ENCODE measurements around the gene SRGAP1. TPM values are rescaled to one million over a fixed set of nuclear protein-coding genes. Genes with fewer than 3 reads are reported as not detected.
"Not testable (repeated sequence)": the region's sequence is repeated elsewhere in the genome, so short reads cannot be mapped to it uniquely, and the experiment has no call there.

The SRGAP1 gene
- total RNA-seq, 2 experiments from 2014 or later: not detected

GRCh38 chr12:64142382-64142781 is 297.9 kb downstream of the SRGAP1 start:
- no peak overlapping the region for H3K4me3 Mint-ChIP-seq
- no peaks in the 10 kb centered on the region for H3K9me3 Mint-ChIP-seq (ENCODE audit: insufficient read depth)
- H3K36me3 Mint-ChIP-seq (ENCODE audit: low read depth): no peaks in the 10 kb centered on the region
- ATAC-seq (no peak), DNase-seq (no peak)
- no peaks in the 10 kb centered on the region for H3K27me3 Mint-ChIP-seq (ENCODE audit: low read depth)
- H3K4me1 Mint-ChIP-seq (ENCODE audit: low read depth): peaks cover 3% of the 10 kb centered on the region
- no peak overlapping the region for H3K27ac Mint-ChIP-seq
- POLR2A ChIA-PET: no interaction called here
- CTCF ChIA-PET: no interaction called here

- POLR2A ChIA-PET: no interaction called here
- H3K9me3 Mint-ChIP-seq (ENCODE audit: insufficient read depth): no peaks in the 10 kb centered on the region
- H3K27me3 Mint-ChIP-seq (ENCODE audit: low read depth): no peaks in the 10 kb centered on the region
- H3K27ac Mint-ChIP-seq: no peak overlapping the region
- CTCF ChIA-PET: no interaction called here
- H3K4me1 Mint-ChIP-seq (ENCODE audit: low read depth): peaks cover 6% of the 10 kb centered on the region
- DNase-seq: no peak
- no peak overlapping the region for H3K4me3 Mint-ChIP-seq
- ATAC-seq: no peak
- H3K36me3 Mint-ChIP-seq (ENCODE audit: low read depth): no peaks in the 10 kb centered on the region
Measured at GRCh38 chr12:64142784-64143183, 298.3 kb downstream of the SRGAP1 start.

DNA sequence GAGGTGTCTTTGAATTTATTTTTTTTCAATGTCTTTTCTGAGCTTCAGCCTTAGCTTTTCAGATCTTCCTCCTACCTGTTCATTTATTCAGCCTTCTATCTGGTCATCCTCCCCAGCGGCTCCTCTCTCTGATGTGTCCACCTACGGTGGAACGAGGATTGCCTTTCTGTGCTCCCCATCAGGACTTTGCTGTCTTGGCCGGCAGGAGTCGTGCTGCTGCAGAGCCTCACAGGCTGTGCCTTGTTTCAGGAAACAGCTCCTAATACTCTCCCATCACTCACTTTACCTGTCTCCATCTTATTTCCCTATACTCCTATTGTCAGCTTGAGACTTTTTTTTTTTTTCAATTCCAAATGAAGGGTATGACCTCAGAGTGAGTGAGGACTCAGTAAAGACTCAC is 300.7 kb downstream of the SRGAP1 start:
- Mint-ChIP-seq H3K9me3 (ENCODE audit: insufficient read depth) (no peaks in the 10 kb centered on the region), H3K27me3 (ENCODE audit: low read depth) (no peaks in the 10 kb centered on the region), H3K4me1 (ENCODE audit: low read depth) (peaks cover 6% of the 10 kb centered on the region), H3K4me3 (no peak overlapping the region), H3K27ac (no peak overlapping the region), H3K36me3 (ENCODE audit: low read depth) (no peaks in the 10 kb centered on the region)
- CTCF ChIA-PET: no interaction called here
- POLR2A ChIA-PET: no interaction called here
- DNase-seq: no peak
- ATAC-seq: no peak

DNA sequence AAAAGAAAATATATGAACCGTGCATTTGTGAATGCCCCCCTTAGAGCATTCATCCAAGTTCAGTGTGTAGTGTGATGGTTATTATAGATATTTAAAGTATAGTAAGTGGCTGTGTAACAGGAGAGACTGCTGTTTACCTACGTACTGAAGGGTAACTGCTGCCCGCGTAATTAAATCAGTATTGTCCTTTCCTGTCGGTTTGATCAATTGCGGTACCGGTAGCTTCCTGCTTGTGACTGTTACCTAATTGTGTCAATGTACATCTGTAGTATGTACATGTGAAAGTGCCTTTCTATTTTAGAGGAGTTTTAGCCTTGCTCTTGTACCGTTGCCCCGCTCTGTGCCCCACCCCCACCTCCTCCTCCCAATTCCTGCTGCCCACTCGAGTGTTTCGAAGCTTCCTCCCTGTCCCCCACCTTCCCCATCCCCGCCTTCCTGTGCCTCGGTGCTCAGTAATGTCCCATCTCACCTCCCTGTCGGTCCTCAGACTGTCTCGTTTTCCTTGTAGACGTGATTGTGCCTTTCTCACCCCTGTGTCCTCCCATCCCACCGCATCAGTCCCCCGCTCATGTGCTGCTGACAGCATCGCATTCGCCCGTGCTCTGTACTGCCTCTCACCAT is 302.6 kb downstream of the SRGAP1 start:
- H3K27me3 Mint-ChIP-seq (ENCODE audit: low read depth): no peaks in the 10 kb centered on the region
- POLR2A ChIA-PET: no interaction called here
- DNase-seq (peak; percentile 21), ATAC-seq (no peak)
- peak overlapping the region; percentile 25 for H3K27ac Mint-ChIP-seq
- H3K4me3 Mint-ChIP-seq: peak overlapping the region; percentile 27
- H3K9me3 Mint-ChIP-seq (ENCODE audit: insufficient read depth): no peaks in the 10 kb centered on the region
- H3K36me3 Mint-ChIP-seq (ENCODE audit: low read depth): no peaks in the 10 kb centered on the region
- CTCF ChIA-PET: interaction anchor here (0.6 kb wide), 2 partner anchors 33 to 129 kb away, joined by 3 read pairs; no protein-coding TSS in a partner anchor
- peaks cover 6% of the 10 kb centered on the region for H3K4me1 Mint-ChIP-seq (ENCODE audit: low read depth)

DNA sequence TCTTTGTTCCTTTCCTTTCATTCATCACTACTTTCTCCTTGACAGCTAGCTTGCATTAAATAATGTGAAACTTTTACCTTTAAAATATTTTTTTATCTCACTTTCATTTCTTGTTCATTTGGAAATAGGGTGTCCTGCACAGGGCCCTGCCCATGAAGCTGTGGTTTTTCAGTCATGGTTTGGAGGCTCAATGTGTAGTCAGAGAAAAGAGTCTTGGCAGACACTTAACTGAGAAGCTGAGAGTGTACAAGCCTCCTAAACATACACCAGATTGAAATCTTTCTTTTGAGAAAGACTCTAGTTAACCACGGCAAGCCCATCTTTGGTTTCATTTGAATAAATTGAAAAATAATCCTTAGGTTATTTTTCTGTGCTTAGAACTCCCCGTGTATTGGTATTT is 303.4 kb downstream of the SRGAP1 start:
- CTCF ChIA-PET: no interaction called here
- Mint-ChIP-seq H3K27ac (no peak overlapping the region), H3K4me1 (ENCODE audit: low read depth) (peaks cover 6% of the 10 kb centered on the region), H3K9me3 (ENCODE audit: insufficient read depth) (no peaks in the 10 kb centered on the region), H3K27me3 (ENCODE audit: low read depth) (no peaks in the 10 kb centered on the region), H3K4me3 (no peak overlapping the region), H3K36me3 (ENCODE audit: low read depth) (no peaks in the 10 kb centered on the region)
- DNase-seq: no peak
- ATAC-seq: no peak
- POLR2A ChIA-PET: no interaction called here

- POLR2A ChIA-PET: no interaction called here
Measured at GRCh38 chr12:64154677-64155076, 310.2 kb downstream of the SRGAP1 start.

DNA sequence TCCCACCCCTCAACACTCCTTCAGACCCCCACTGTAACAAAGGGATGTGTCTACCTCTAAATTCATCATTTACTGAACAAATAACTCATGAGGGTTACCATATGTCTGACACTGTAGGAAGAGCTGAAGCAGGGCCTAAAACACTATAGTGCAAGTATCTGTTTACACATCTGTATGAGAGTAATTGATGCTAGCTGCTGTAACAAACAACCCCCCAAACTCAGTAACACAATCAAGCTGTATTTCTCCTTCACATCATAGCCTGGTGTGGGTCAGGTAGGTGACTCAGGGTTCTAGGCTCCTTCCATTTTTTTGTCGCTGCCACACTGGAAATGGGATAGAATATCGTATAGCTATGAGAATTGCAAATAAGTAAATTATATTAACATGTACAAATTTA is 312.6 kb downstream of the SRGAP1 start:
- ChIA-PET CTCF (no interaction called here), POLR2A (no interaction called here)
- ATAC-seq (no peak), DNase-seq (no peak)
- Mint-ChIP-seq H3K27me3 (ENCODE audit: low read depth) (no peaks in the 10 kb centered on the region), H3K27ac (no peak overlapping the region), H3K9me3 (ENCODE audit: insufficient read depth) (no peaks in the 10 kb centered on the region), H3K4me3 (no peak overlapping the region), H3K4me1 (ENCODE audit: low read depth) (no peaks in the 10 kb centered on the region), H3K36me3 (ENCODE audit: low read depth) (no peaks in the 10 kb centered on the region)

More at GRCh38 chr12:64154677-64155076, 310.2 kb downstream of the SRGAP1 start:
- H3K4me1 Mint-ChIP-seq (ENCODE audit: low read depth): no peaks in the 10 kb centered on the region
- H3K36me3 Mint-ChIP-seq (ENCODE audit: low read depth): no peaks in the 10 kb centered on the region
- H3K9me3 Mint-ChIP-seq (ENCODE audit: insufficient read depth): no peaks in the 10 kb centered on the region
- no peak for DNase-seq
- no peak overlapping the region for H3K27ac Mint-ChIP-seq
- H3K4me3 Mint-ChIP-seq: no peak overlapping the region
- CTCF ChIA-PET: no interaction called here
- ATAC-seq: no peak
- H3K27me3 Mint-ChIP-seq (ENCODE audit: low read depth): no peaks in the 10 kb centered on the region

DNA sequence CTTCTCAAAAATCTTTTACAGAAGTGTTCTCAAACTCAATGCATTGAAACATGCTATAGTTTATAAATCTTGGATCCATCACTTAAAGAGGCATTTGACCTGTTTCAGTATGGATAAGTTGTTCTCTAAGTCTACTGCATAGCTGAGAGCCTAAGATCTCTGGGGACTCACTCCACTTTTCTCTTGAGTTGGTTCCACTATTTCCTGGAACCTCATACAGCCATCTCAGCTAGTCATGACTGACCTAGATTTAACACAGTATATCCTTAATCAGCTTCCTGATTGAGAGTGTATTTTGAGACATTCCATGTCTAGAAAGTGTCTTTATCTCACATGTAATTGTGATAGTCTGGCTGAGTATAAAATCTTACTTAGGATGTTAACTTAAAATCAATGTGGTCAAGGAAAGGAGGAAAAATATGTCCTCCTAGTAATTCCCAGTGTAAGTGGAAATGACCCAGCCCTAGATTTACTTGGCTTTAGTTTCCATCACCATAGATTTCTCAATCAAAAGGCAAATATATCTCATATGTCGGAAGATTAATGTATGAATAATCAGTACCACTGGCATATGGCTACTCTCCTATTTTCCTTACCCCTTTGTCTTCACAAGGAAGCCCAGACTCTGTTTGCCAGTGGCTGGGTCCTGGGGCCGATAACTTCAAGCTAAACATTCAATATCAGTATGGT is 315.7 kb downstream of the SRGAP1 start:
- no peaks in the 10 kb centered on the region for H3K36me3 Mint-ChIP-seq (ENCODE audit: low read depth)
- DNase-seq (no peak), ATAC-seq (no peak)
- H3K9me3 Mint-ChIP-seq (ENCODE audit: insufficient read depth): no peaks in the 10 kb centered on the region
- H3K27me3 Mint-ChIP-seq (ENCODE audit: low read depth): no peaks in the 10 kb centered on the region
- no peak overlapping the region for H3K27ac Mint-ChIP-seq
- ChIA-PET CTCF (no interaction called here), POLR2A (no interaction called here)
- no peak overlapping the region for H3K4me3 Mint-ChIP-seq
- H3K4me1 Mint-ChIP-seq (ENCODE audit: low read depth): no peaks in the 10 kb centered on the region

GRCh38 chr12:64160711-64161060 is 316.2 kb downstream of the SRGAP1 start:
- POLR2A ChIA-PET: no interaction called here
- CTCF ChIA-PET: no interaction called here
- no peak overlapping the region for H3K27ac Mint-ChIP-seq
- H3K36me3 Mint-ChIP-seq (ENCODE audit: low read depth): no peaks in the 10 kb centered on the region
- H3K9me3 Mint-ChIP-seq (ENCODE audit: insufficient read depth): no peaks in the 10 kb centered on the region
- no peak overlapping the region for H3K4me3 Mint-ChIP-seq
- DNase-seq (no peak), ATAC-seq (no peak)
- no peaks in the 10 kb centered on the region for H3K4me1 Mint-ChIP-seq (ENCODE audit: low read depth)
- H3K27me3 Mint-ChIP-seq (ENCODE audit: low read depth): no peaks in the 10 kb centered on the region

DNA sequence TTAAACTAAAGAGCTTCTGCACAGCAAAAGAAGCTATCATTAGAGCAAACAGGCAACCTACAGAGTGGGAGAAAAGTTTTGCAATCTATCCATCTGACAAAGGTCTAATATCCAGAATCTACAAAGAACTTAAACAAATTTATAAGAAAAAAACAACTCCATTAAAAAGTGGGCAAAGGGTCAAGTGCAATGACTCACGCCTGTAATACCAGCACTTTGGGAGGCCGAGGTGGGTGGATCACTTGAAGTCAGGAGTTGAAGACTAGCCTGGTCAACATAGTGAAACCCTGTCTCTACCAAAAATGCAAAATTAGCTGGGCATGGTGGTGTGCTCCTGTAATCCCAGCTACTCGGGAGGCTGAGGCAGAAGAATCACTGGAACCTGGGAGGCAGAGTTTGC is 322.1 kb downstream of the SRGAP1 start:
- ChIA-PET CTCF (interaction anchor here (1.6 kb wide), 1 partner anchor 9 kb away, joined by 4 read pairs; no protein-coding TSS in a partner anchor), POLR2A (interaction anchor here (0.6 kb wide), 1 partner anchor 51 kb away, joined by 3 read pairs; no protein-coding TSS in a partner anchor)
- H3K4me3 Mint-ChIP-seq; H3K27ac Mint-ChIP-seq; DNase-seq; ATAC-seq; H3K36me3 Mint-ChIP-seq (ENCODE audit: low read depth); H3K4me1 Mint-ChIP-seq (ENCODE audit: low read depth); H3K9me3 Mint-ChIP-seq (ENCODE audit: insufficient read depth); H3K27me3 Mint-ChIP-seq (ENCODE audit: low read depth): not testable (repeated sequence)

DNA sequence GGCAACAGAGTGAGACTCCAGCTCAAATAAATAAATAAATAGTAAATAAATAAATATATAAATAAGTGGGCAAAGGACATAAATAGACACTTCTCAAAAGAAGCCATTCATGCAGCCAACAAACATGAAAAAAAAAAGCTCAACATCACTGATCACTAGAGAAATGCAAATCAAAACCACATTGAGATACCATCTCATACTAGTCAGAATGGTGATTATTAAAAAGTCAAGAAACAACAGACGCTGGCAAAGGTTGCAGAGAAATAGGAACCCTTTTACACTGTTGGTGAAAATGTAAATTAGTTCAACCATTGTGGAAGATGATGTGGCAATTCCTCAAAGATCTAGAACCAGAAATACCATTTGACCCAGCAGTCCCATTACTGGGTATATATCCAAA is 322.5 kb downstream of the SRGAP1 start:
- POLR2A ChIA-PET; ATAC-seq; H3K27me3 Mint-ChIP-seq (ENCODE audit: low read depth); H3K36me3 Mint-ChIP-seq (ENCODE audit: low read depth); DNase-seq; H3K27ac Mint-ChIP-seq; H3K4me3 Mint-ChIP-seq; H3K9me3 Mint-ChIP-seq (ENCODE audit: insufficient read depth); H3K4me1 Mint-ChIP-seq (ENCODE audit: low read depth): not testable (repeated sequence)
- CTCF ChIA-PET: interaction anchor here (1.6 kb wide), 1 partner anchor 9 kb away, joined by 4 read pairs; no protein-coding TSS in a partner anchor

GRCh38 chr12:64170024-64170423 is 325.5 kb downstream of the SRGAP1 start:
- Mint-ChIP-seq H3K36me3 (ENCODE audit: low read depth) (no peaks in the 10 kb centered on the region), H3K27me3 (ENCODE audit: low read depth) (no peaks in the 10 kb centered on the region), H3K4me3 (no peak overlapping the region), H3K27ac (no peak overlapping the region), H3K9me3 (ENCODE audit: insufficient read depth) (no peaks in the 10 kb centered on the region), H3K4me1 (ENCODE audit: low read depth) (no peaks in the 10 kb centered on the region)
- ChIA-PET POLR2A (no interaction called here), CTCF (no interaction called here)
- ATAC-seq (no peak), DNase-seq (no peak)

GRCh38 chr12:64170730-64171129 is 326.2 kb downstream of the SRGAP1 start:
- ChIA-PET CTCF (no interaction called here), POLR2A (no interaction called here)
- ATAC-seq: no peak
- Mint-ChIP-seq H3K27ac (no peak overlapping the region), H3K4me1 (ENCODE audit: low read depth) (no peaks in the 10 kb centered on the region), H3K36me3 (ENCODE audit: low read depth) (no peaks in the 10 kb centered on the region), H3K9me3 (ENCODE audit: insufficient read depth) (no peaks in the 10 kb centered on the region), H3K4me3 (no peak overlapping the region), H3K27me3 (ENCODE audit: low read depth) (no peaks in the 10 kb centered on the region)
- DNase-seq: no peak
